Measurements from ENCODE around the gene POU3F3.

GRCh38 chr2:104875262-104875661 lies 21.3 kb downstream of the POU3F3 start:
- TF ChIP-seq POLR2AphosphoS5 (IDR thresholded peaks at IDR 0.05; ENCODE audit: low read depth, low read length), result no peak
- no peak for TF ChIP-seq POLR2A (IDR thresholded peaks at IDR 0.05; ENCODE audit: low read depth, low read length)
- no peak for TF ChIP-seq TAF1 (IDR thresholded peaks at IDR 0.05; ENCODE audit: borderline replicate concordance, low read depth, low read length)

Data from GM12892 (cell line).